SIG-M5 (cell line): ENCODE measurements around the gene ZIC4.

Source experiments
- DNase-seq: peaks from one replicate; lab custom pipeline; 2025; lab: John Stamatoyannopoulos, UW

Gene ZIC4

DNA sequence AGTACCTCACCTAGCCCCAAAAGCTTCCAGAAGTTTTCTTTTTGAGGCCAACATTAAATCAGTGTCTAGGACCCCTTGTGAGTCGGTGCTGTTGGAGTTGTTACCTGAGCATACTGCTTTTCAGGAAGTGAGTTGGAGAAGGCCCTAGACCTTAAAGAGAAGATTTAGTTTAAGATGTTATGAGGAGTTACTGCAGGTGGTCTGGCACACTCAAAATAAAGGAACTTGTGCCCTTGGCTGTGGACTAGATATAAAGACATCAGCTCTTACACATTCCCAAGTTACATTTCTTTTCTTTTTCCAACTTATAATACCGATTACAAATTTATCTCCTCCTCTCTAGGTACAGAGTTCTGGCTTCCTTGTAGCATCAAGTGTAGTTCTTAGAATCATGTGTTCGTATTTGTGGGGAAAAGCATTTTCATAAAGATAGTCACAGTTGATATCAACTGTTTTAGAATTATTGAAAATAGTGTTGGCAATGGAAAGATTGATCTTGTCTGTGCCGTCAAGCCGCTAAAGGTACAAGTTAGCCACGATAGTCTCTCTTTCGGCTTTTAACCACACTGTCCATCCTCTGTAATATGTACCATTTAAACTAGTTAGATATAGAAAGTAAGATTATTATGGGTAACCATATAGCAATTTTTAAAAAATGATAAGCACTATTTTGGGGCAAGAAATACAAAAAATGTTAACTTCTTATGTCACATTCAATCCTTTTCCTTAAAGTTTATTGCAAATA, 11.4 kb upstream of the ZIC4 start:
- no peak for DNase-seq

DNA sequence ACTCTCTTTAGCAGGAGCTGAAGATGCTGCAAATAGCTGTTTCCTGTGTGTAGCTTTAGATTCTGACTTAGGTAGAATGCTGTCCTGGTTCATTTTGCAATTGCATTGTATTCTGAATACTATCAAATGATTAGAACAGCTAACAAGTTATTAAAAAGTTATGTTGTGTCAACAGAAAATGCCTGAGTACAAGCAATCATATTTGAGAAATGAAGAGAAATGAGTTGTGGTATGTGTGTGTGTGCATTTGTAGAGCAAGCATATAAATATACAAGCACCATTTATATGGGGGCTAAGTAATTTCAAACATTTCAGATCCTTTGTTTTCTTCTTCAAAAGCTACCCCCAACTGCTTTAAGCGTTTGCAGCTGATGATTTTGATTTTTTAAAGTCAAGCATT, 10.6 kb upstream of the ZIC4 start:
- DNase-seq, result no peak

- no peak for DNase-seq
Observed at GRCh38 chr3:147415874-147416273, 9.5 kb upstream of the ZIC4 start.

DNA sequence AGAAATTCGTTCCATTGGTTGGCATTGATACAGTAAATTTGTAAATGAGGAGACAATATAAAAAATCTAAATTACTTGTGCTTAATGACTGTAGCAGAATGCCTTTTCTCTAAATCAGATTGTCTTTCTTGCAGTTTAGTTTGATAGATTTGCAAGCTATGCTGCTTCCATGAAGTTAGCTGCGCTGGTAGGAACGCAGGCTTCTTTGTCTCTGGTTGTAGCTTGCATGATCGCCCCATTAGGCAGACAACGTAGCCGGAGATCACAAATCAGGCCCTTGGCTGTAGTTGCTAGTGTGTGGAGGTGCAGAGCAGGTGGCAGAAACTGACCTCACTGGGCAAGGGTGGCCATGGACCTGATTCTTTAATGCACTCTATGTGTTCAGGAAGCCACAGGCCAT, 8.9 kb upstream of the ZIC4 start:
- no peak for DNase-seq

DNA sequence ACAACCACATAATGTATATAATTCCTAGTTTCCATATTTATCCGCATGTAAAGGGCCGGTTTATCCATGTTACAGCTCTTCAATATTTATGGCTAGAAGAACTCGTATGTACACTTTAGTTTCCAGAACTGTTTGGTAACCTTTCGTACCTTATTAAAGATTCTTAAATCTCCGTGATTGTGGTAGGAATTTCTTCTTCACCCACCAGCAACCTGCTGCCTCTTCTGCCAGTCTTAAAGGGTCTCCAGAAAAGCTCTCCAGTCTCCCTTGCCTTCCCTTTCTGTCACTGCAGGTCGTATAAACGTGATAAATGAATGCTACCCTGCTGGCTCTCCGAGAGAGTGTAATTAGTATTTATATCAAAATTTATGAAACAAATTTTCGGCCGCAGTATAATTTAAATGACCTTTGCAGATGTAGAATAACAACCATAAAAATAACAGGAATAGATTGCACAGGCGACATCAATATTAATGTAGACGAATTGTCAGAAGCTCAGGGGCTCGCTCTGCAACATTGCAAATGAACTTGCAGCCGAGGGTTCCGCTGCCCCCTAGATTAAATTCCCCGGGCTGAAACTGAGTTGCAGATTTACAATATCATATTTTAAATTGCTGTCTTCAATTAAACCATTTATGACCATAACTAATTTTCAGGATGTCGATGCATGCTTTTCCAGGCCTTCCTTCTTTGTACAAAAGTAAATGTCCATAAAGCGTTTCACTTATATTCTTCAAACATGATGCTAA, 8.2 kb upstream of the ZIC4 start:
- no peak for DNase-seq

GRCh38 chr3:147413686-147414389, 7.5 kb upstream of the ZIC4 start:
- no peak for DNase-seq

- DNase-seq, result no peak
Observed at GRCh38 chr3:147412917-147413685, 6.8 kb upstream of the ZIC4 start.

GRCh38 chr3:147412261-147412916, 6.0 kb upstream of the ZIC4 start:
- no peak for DNase-seq

- DNase-seq, result no peak
Observed at GRCh38 chr3:147411815-147412241, 5.5 kb upstream of the ZIC4 start.

DNA sequence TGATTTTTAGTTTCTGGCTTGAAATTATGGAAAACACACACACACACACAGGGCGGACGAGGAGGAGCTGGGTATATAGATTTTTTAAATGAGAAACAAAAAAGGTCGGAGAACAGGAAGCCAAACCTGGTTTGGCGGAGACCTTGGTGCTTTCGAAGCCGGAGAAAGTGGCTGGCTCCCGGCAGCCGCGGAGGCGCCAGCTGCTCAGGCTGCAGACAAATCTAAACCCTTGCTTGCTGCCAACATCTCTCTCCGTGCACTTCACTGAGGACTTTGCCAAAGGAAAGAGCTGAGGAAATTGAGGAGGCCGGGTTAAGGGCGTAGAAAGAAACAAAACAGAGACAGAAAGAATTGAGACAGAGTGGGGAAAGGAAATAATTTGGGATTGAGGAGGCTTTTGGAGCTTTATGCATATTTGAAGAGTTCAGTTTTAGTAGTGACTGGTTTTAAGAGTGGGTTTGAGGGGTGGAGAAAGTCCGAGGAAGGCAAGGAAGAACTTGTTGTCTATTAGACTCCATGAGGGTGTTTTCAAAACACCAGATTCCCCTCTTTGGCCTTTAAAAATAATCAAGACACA, 5.0 kb upstream of the ZIC4 start:
- DNase-seq, result no peak

- DNase-seq, result no peak
Observed at GRCh38 chr3:147410526-147411237, 4.3 kb upstream of the ZIC4 start.

- DNase-seq, result no peak
Observed at GRCh38 chr3:147410116-147410525, 3.8 kb upstream of the ZIC4 start.

- DNase-seq, result no peak
Observed at GRCh38 chr3:147409143-147410115, 3.1 kb upstream of the ZIC4 start, which contains the start of gene ZIC1. ZIC1 (plus strand) TSS chr3:147409365; CDS start chr3:147410113, 748 bp downstream.

- DNase-seq, result no peak
Observed at GRCh38 chr3:147408188-147409100, 2.1 kb upstream of the ZIC4 start.

- DNase-seq, result no peak
Observed at GRCh38 chr3:147407498-147408187, 1.3 kb upstream of the ZIC4 start.

DNA sequence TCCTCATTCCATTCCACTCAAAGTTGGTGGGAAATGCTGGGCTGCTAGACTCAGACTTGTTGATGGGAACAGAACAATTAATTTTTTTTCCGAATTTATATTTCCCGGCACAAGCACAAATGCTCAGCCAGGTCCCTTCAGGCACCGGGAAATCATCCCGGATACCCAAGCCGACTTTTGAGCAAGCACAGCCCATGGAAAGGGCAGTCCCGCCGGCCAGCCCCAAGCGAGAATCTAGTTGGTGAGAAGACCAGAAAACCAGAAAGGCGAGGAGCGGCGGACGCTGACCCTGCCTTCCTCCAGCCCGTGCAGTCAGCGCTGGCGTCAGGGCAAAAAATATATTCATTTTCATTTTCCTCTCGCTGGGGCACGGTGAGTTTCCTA, 763 bp upstream of the ZIC4 start:
- no peak for DNase-seq

DNA sequence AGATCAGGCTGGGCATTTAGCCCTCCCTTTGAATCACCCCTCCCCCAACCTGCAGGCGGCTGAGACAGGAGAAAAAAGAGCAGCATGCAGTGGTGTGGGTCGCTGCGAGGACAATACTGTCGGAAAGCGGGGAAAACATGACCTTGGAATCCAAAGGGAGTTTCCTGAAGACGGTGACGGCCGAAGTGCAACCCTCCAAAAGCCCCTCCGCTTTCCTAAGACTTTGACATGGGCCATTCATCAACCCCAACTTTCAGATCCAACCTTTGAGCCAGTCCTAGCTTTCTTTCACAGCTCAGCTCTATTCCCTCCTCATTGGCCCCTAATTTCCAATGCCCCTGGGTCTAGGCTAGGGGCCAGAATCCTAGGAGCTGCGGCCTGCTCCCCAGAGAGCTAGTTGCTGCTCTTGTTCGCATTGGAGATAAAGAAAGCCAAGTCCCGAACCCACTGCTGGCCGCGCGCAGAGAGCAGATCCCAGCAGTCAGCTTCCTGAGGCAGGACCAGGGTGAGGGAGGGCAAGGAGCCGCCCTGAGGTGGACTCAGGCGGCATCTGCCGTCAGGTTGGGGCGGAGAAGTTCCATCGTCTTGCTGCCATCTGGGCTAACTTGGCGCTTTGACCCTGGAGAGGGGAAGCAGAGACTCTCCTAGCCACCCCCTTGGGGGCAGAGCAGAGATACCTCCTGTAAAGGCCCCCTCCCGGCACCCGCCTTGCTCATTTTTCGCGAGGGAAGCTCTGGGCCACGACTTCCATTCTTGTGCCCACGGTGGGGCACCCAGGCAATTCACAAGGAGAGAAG, 914 bp downstream of the ZIC4 start:
- DNase-seq, result no peak
